Measurements from ENCODE around the gene NEB.
"Not testable (repeated sequence)": the region's sequence is repeated elsewhere in the genome, so short reads cannot be mapped to it uniquely, and the experiment has no call there.

NEB gene

GRCh38 chr2:151760139-151760650 lies 25.9 kb upstream of the NEB start:
- H3K4me3 ChIP-seq (ENCODE audit: low read depth, low read length), result no peak overlapping the region

- no peak overlapping the region for H3K4me3 ChIP-seq (ENCODE audit: low read depth, low read length)
These were observed 24.5 kb upstream of the NEB start for GRCh38 chr2:151758744-151759143.

GRCh38 chr2:151757861-151758260 lies 23.6 kb upstream of the NEB start:
- no peak overlapping the region for H3K4me3 ChIP-seq (ENCODE audit: low read depth, low read length)

- H3K4me3 ChIP-seq (ENCODE audit: low read depth, low read length), result no peak overlapping the region
These were observed 22.5 kb upstream of the NEB start for GRCh38 chr2:151756820-151757219.

- H3K4me3 ChIP-seq (ENCODE audit: low read depth, low read length), result no peak overlapping the region
These were observed 20.1 kb upstream of the NEB start for GRCh38 chr2:151754253-151754897.

- H3K4me3 ChIP-seq (ENCODE audit: low read depth, low read length), result no peak overlapping the region
These were observed 19.3 kb upstream of the NEB start for GRCh38 chr2:151753540-151753939.

- not testable (repeated sequence) for H3K4me3 ChIP-seq (ENCODE audit: low read depth, low read length)
These were observed 11.0 kb upstream of the NEB start for GRCh38 chr2:151745261-151745660.

- H3K4me3 ChIP-seq (ENCODE audit: low read depth, low read length), result no peak overlapping the region
These were observed 3.9 kb downstream of the NEB start for GRCh38 chr2:151730262-151730975.

- H3K4me3 ChIP-seq (ENCODE audit: low read depth, low read length), result no peak overlapping the region
These were observed 4.4 kb downstream of the NEB start for GRCh38 chr2:151729837-151730236.

GRCh38 chr2:151729415-151729811 lies 4.9 kb downstream of the NEB start:
- no peak overlapping the region for H3K4me3 ChIP-seq (ENCODE audit: low read depth, low read length)

GRCh38 chr2:151728804-151729414 lies 5.4 kb downstream of the NEB start:
- no peak overlapping the region for H3K4me3 ChIP-seq (ENCODE audit: low read depth, low read length)

GRCh38 chr2:151727593-151728552 lies 6.4 kb downstream of the NEB start:
- H3K4me3 ChIP-seq (ENCODE audit: low read depth, low read length), result no peak overlapping the region

GRCh38 chr2:151721161-151721560 lies 13.1 kb downstream of the NEB start:
- no peak overlapping the region for H3K4me3 ChIP-seq (ENCODE audit: low read depth, low read length)

- H3K4me3 ChIP-seq (ENCODE audit: low read depth, low read length), result no peak overlapping the region
These were observed 13.8 kb downstream of the NEB start for GRCh38 chr2:151720521-151720920.

- no peak overlapping the region for H3K4me3 ChIP-seq (ENCODE audit: low read depth, low read length)
These were observed 15.5 kb downstream of the NEB start for GRCh38 chr2:151718796-151719195.

GRCh38 chr2:151718247-151718646 lies 16.0 kb downstream of the NEB start:
- no peak overlapping the region for H3K4me3 ChIP-seq (ENCODE audit: low read depth, low read length)

- no peak overlapping the region for H3K4me3 ChIP-seq (ENCODE audit: low read depth, low read length)
These were observed 17.6 kb downstream of the NEB start for GRCh38 chr2:151716721-151717120.

- no peak overlapping the region for H3K4me3 ChIP-seq (ENCODE audit: low read depth, low read length)
These were observed 20.9 kb downstream of the NEB start for GRCh38 chr2:151713291-151713903.

- H3K4me3 ChIP-seq (ENCODE audit: low read depth, low read length), result no peak overlapping the region
These were observed 23.3 kb downstream of the NEB start for GRCh38 chr2:151711025-151711424.

GRCh38 chr2:151708788-151709187 lies 25.5 kb downstream of the NEB start:
- no peak overlapping the region for H3K4me3 ChIP-seq (ENCODE audit: low read depth, low read length)
